HG03558 (cell line): Measurements from ENCODE around the gene ZNF692.
A peak's percentile ranks its signal among the peaks of the same experiment; 100 is the strongest.

Source experiments
- ATAC-seq: cut with Tn5 transposase; IDR thresholded peaks from one replicate; pipeline ENCODE4 v1.9.1; 2021; ENCODE audit warnings: moderate number of reproducible peaks; ENCODE audit not compliant: unreplicated experiment; ENCODE audit errors: extremely low read depth

ZNF692 gene

DNA sequence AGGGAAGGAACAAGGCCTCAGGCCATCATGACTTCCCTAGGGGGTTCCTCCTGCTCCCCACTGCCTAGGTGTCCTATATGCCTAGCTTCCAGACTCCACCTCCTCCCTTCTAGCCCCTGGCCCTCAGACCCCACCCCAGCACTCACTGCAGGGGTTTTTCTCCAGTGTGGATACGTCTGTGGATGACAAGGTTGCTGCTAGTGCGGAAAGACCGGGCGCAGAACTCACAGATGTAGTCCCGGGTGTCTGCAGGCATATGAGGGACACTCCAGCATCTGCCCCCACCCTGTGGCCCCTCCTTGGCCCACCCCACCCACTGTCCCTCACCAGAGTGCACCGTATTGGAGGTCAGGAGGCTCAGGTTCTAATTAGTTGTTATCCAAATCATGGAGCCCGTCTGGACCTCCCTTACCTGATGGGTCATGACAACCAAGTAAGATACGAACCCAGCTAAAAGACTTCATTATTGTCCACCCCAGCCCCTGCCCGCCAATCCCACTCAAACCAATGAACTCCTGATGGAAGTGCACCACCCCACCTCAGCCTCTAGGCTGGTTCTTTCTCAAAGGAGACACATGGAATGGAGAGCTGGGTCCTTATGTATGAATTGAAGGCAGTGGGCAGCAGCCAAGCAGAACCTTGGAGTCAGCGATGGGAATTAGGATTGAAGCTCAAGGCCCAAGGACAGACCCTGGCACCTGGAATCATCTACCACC, 8.2 kb downstream of the ZNF692 start:
- ATAC-seq, result no peak

- ATAC-seq, result no peak
These were observed 8.8 kb downstream of the ZNF692 start for GRCh38 chr1:248850124-248850523.

DNA sequence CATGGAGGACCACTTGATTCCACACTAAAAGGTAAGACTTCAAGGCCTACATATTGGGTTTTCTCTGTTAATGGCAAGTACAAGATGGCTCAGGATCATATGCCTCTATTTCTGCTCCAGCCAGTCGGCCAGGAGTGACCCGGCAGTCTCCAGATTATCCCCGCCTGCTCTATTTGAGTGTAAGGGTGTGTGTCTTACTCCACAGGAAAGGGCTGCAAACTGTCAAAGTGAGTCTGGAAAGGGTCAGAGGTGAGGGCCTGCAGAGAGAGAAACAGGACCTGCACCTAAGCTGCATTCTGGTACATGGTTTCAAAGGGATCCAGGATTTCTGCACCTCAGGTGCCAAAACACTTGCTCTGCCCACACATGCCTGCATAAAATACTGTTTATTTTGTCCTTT, 9.2 kb downstream of the ZNF692 start:
- ATAC-seq, result no peak

DNA sequence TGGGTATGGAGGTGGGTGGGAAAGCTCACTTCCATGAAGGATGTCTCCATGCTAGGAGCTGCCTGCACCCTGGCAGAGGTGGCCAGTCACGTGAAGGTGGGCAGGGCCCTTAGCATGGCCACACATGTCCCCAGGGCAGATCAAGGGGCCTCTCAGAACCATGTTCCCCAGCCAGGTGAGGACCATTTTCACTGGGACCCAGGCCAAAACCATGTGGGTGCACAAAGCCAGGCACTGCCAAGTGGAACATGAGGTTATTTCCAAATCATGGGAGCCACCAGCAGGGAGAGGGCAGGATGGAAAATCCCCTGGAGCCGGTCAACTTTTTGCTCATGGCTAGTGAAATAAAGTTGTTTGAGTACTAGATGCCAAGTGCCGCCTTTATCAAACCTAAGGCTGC, 9.7 kb downstream of the ZNF692 start:
- no peak for ATAC-seq

DNA sequence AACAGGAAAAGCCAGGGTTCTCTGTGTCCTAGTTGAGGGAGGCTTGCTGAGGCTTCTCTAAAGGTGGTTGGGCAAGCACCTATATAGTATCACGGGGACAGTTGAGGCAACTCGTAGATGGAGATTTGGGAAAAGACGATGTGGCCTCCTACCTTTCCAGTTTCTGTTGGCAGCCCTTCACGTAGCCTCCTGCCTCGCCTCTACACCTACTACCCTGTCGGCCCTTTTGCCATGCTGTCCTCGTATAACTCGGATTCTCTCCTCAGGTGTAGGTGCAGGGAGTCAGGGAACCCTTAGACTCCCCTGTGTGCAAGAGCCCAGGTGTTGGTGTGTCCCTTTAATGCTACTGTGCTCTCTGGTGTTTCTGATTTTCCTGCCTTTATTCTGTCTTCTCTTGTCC, 10.3 kb downstream of the ZNF692 start:
- ATAC-seq, result no peak

DNA sequence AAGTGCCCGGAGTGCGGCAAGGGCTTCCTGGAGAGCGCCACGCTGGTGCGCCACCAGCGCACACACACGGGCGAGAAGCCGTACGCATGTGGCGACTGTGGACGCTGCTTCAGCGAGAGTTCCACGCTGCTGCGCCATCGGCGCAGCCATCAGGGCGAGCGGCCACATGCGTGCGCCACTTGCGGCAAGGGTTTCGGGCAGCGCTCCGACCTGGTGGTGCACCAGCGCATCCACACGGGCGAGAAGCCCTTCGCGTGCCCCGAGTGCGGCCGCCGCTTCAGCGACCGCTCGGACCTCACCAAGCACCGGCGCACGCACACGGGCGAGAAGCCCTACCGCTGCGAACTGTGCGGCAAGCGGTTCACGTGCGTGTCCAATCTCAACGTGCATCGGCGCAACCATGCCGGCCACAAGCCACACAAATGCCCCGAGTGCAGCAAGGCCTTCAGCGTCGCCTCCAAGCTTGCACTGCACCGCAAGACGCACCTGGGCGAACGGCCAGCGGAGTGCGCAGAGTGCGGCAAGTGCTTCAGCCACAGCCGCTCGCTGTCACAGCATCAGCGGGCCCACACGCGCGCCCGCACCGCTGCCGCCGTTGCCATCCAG, 10.8 kb downstream of the ZNF692 start:
- ATAC-seq, result no peak

DNA sequence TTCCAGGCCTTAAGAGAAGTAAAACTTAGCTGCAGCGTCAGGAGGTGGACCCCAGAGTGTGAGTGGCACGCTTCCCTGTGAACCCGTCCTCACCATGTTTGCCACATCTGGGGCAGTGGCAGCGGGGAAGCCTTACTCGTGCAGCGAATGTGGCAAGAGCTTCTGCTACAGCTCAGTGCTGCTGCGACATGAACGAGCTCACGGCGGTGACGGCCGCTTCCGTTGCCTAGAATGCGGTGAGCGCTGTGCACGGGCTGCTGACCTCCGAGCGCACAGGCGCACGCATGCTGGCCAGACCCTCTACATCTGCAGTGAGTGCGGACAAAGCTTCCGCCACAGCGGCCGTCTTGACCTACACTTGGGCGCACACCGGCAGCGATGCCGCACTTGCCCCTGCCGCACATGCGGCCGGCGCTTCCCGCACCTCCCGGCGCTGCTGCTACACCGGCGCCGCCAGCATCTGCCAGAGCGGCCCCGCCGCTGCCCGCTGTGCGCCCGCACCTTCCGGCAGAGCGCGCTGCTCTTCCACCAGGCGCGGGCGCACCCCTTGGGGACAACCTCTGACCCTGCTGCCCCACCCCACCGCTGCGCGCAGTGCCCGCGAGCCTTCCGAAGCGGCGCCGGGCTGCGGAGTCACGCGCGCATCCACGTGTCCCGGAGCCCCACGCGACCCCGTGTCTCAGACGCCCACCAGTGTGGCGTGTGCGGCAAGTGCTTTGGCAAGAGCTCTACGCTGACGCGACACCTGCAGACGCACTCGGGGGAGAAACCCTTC, 11.5 kb downstream of the ZNF692 start:
- ATAC-seq, result no peak

- no peak for ATAC-seq
These were observed 14.4 kb downstream of the ZNF692 start for GRCh38 chr1:248844526-248844925.

- ATAC-seq, result no peak
These were observed 15.2 kb downstream of the ZNF692 start for GRCh38 chr1:248843687-248844086.

DNA sequence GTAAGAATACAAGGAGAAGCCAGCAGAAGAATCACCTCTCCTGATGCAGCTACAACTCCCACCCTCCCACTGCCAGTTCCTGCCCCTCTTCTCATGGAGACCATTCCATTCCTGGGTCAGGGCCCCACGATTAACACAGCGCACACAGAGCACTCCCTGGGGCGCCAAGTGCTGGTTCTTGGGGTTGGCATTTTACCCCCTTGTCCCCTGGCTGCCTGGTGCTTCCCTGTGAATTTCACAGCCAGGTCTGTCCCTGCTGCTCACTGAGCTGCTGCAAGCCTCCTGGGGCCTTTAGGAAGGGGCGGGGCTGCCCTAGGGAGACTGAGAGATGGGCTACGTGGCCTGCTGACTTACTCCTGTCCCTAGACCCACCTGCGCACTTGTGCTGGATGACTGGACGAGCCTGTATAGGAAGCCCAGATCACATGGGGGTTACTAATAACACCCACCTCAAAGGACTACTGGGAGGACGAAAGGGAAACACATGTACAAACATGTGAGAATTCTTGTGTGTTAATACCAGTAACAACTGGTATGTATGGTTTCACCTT, 16.0 kb downstream of the ZNF692 start:
- peak; percentile 23 for ATAC-seq

GRCh38 chr1:248841702-248842395, 17.0 kb downstream of the ZNF692 start:
- ATAC-seq, result no peak

GRCh38 chr1:248840946-248841345, 17.9 kb downstream of the ZNF692 start:
- no peak for ATAC-seq

DNA sequence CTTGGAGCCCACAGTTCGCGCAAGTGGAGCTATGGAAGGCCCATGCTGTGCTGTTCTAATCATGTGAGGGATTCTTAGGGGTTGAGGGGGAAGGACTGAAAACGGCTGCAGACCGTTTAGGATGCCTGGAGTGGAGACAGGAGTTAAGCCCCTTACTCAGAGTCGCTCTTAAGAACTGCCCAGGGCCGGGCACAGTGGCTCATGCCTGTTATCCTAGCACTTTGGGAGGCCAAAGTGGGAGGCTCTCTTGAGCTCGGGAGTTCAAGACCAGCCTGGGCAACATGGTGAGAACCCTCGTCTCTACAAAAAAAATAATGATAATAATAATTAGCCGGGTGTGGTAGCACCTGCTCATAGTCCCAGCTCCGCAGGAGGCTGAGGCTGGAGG, 19.7 kb downstream of the ZNF692 start:
- no peak for ATAC-seq

DNA sequence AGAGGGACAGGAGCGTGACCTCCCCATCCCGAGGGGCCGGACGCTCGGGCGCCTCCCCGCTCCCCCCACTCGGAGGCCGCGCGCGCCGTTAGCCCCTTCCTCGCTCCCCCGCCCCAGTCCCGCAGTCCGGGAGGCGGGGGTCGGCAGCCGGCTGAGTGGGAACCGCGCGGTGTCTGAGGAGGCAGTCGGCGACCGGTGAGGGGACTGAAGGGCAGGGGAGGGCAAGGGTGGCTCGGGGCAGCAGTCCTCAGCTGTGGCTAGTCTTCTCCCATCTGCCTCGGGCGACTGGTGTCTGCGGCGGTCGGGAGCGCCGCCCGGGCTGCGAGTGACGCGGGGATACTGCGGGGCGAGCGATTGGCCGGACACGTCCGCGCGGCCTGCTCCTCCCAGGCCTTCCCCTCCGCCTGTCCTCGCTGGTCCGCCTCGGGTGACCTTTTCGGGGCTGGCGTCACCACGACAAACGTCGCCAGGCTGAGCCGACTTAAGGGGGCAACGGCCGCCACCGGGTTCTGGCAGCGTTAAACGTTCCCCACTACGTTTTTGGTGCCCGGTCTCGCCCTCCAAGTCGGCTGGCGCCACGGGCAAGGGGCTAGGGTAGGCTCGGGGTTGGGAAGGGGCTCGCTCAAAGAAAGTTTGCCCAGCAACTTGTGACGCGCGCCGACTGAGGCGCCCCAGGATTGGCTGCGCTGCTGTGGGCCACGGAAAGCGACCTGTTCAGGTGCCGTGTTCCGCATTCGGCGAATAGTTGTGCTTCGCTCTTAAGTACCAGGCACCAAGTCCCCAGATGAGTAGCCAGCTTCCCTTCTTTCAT, 20.3 kb downstream of the ZNF692 start:
- peak; percentile 47 for ATAC-seq

DNA sequence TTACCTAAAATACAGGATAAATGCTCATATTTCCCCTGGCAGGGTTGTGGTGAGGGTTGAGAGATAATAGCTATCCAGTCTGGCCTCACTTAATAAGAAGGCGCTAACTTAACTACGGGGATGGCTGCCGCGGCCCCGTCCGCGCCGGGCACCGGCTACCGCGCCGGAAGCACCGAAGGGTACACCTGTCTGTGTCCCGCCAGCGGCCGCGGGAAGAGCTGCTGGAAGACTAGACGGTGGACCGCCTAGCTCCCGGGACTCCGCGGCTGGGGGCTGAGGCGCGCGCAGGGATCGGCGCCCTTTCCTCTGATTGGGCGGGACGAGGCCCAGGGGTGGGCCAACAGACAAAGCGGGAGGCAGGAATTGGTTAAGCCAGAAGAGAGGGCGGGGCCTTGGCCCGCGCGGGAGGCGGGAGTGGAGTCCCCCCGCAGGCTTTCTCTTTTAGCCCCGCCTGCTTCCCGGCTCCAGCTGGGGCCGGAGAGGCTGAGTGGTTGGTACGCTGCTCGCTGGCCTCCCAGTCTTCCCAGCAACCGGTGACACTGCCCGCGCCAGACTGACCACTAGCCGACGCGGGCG, 21.0 kb downstream of the ZNF692 start, which contains the start of gene ZNF672:
Gene ZNF672 (plus strand): TSS at position 444 of the 576 bp plus-strand sequence. CDS start 9,051 bp downstream, outside the sequence.
- ATAC-seq, result peak; percentile 74

GRCh38 chr1:248837045-248837780, 21.7 kb downstream of the ZNF692 start:
- ATAC-seq, result no peak

GRCh38 chr1:248834343-248834940, 24.4 kb downstream of the ZNF692 start:
- no peak for ATAC-seq

GRCh38 chr1:248831842-248832241, 27.0 kb downstream of the ZNF692 start:
- no peak for ATAC-seq
